GM10266 (cell line): ENCODE data around the gene SS18.

Source experiments
- DNase-seq: peaks from one replicate; pipeline ENCODE4 v3.0.0; 2012; ENCODE audit errors: extremely low spot score
- TF ChIP-seq, protein P1 (sequence below): IDR thresholded peaks from 2 replicates; pipeline ENCODE4 v1.5.1; 2012; ENCODE audit warnings: mild to moderate bottlenecking, low read depth; ENCODE audit not compliant: control insufficient read depth, insufficient read depth; ENCODE audit errors: missing control alignments

Gene SS18

DNA sequence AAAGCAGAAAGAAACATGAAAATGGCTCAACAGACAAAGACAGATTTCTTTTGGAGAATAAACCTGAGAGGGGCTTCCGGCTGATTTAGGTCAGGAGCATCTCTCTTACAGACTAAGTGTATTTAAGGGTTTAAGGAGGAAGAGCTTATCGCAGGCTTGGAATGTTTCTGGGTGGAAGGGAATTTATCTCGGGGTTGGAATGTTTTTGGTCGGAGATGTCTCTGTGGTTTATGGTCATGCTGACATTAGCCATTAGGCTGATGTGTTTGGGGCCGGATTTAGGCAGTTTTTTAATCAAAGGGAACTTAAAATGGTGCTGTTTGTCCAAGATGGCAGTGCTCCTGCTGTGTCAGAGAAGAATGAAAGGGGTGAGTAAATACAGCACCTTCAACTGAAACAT is 28.8 kb upstream of the SS18 start:
- no peak for DNase-seq
- TF ChIP-seq, protein P1, sequence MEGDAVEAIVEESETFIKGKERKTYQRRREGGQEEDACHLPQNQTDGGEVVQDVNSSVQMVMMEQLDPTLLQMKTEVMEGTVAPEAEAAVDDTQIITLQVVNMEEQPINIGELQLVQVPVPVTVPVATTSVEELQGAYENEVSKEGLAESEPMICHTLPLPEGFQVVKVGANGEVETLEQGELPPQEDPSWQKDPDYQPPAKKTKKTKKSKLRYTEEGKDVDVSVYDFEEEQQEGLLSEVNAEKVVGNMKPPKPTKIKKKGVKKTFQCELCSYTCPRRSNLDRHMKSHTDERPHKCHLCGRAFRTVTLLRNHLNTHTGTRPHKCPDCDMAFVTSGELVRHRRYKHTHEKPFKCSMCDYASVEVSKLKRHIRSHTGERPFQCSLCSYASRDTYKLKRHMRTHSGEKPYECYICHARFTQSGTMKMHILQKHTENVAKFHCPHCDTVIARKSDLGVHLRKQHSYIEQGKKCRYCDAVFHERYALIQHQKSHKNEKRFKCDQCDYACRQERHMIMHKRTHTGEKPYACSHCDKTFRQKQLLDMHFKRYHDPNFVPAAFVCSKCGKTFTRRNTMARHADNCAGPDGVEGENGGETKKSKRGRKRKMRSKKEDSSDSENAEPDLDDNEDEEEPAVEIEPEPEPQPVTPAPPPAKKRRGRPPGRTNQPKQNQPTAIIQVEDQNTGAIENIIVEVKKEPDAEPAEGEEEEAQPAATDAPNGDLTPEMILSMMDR: no peak

DNA sequence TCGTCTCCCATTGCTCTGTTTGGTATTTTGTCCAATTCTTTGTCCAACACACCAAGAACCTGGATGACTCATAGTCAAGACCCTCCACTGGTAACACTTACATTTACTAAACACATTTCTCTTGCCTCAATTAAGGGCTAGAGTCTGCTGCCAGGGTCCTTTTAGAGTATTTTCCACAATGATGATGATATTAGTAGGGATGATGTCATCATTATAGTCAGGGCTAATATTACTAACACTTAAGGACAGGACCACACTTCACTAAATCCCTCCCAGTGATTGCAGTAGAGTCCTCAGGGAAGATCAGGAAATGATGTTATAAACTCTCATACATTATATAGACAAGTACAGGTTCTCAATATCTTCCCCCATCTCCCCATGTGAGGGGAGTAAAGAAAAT is 13.6 kb upstream of the SS18 start:
- TF ChIP-seq, protein P1: no peak
- no peak for DNase-seq

- DNase-seq: no peak
- TF ChIP-seq, protein P1: no peak
Observed at GRCh38 chr18:26103579-26103978, 13.2 kb upstream of the SS18 start.

GRCh38 chr18:26097563-26097962 is 7.2 kb upstream of the SS18 start:
- TF ChIP-seq, protein P1: no peak
- no peak for DNase-seq

DNA sequence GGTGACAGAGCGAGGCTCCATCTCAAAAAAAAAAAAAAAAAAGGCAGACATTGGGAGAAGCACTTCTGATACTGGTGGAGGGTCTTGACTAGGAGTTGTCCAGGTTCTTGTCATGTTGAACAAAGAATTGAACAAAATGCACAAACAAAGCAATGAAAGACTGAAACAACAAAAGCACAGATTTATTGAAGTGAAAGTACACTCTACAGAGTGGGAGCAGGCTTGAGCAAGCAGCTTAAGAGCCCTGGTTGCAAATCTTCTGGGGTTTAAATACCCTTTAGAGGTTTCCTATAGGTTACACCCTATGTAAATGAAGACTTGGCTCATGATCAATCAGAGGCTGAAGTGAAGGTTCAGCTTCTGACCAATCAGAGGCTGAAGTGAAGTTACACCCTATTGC is 6.4 kb upstream of the SS18 start:
- DNase-seq: no peak
- TF ChIP-seq, protein P1: no peak

- peak; percentile 69 for DNase-seq
- TF ChIP-seq, protein P1: no peak
Observed at GRCh38 chr18:26091047-26091630, 726 bp upstream of the SS18 start.

- peak; percentile 16 for DNase-seq
- TF ChIP-seq, protein P1: no peak
Observed at GRCh38 chr18:26089293-26090129, 902 bp downstream of the SS18 start.
